GM18505 (cell line): ENCODE measurements around the gene GCC1.
A peak's percentile ranks its signal among the peaks of the same experiment; 100 is the strongest.

Experiments
- ATAC-seq: cut with Tn5 transposase; IDR thresholded peaks from one replicate; pipeline ENCODE4 v1.9.1; 2021; ENCODE audit not compliant: unreplicated experiment
- POLR2A ChIP-seq: IDR thresholded peaks from 4 replicates; pipeline ENCODE4 v1.6.1; 2011; ENCODE audit warnings: borderline replicate concordance; ENCODE audit not compliant: insufficient read depth, insufficient read length; ENCODE audit errors: extremely low read depth

The GCC1 gene

DNA sequence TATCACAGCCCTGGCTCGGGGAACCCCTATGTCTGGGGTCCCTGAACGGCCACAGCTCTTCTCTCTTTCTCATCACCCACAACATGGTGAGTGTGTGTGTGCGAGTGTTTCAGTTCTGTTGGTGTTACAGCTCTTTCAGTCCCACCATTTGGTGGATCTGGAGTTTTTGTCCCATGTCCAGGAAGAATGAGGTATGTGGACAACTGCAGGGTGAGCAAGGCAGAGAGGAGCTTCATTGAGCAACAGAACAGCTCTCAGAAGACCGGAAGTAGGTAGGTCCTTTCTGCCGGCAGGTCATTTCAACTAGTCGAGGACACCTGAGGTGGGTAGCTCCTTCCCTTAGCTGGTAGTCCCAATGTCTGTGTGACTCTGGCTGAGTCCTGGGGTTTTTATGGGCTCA is 23.1 kb upstream of the GCC1 start:
- TF ChIP-seq POLR2A, result no peak
- no peak for ATAC-seq

DNA sequence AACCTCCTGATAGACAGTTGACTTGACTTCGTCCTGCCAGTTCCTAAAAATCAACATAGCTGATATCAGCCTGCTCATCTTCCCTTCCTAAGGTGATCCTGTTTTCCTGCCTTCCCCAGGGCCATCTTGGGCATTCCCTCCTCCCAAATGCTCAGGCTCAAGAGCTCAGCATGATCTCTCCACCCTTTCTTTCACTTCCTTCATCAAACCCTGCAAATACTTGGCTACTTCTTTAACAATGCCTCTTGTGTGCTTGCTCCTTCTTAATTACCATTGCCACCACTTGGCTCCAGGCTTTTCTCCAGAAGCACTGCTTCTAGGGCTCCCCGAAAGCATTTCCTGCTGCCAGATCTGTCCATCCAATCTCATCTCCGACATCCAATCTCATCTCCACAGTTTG is 15.5 kb upstream of the GCC1 start:
- TF ChIP-seq POLR2A, result no peak
- no peak for ATAC-seq

DNA sequence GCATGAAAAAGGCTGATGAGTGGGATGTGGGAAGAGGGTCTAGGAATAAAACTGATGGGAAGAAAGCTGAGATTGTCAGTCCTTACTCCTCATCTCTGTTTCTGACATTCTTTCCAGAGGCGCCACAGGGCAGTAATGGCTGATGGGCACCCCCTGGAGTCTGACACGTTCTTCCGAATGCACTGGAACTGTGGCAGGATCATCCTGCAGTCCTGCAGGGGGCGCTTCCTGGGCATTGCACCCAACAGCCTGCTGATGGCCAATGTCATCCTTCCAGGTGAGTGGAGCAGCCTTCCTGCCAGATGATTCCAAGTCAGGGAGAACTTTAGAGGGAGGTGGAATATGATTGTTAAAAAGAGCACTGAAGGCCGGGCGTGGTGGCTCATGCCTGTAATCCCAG is 12.9 kb upstream of the GCC1 start:
- no peak for TF ChIP-seq POLR2A
- no peak for ATAC-seq

- no peak for ATAC-seq
Observed at GRCh38 chr7:127595737-127596136, 10.3 kb upstream of the GCC1 start.

GRCh38 chr7:127594490-127594889 is 9.1 kb upstream of the GCC1 start:
- no peak for TF ChIP-seq POLR2A
- ATAC-seq, result no peak

More at GRCh38 chr7:127595737-127596136, 10.3 kb upstream of the GCC1 start:
- TF ChIP-seq POLR2A, result no peak

GRCh38 chr7:127592550-127592949 is 7.2 kb upstream of the GCC1 start:
- TF ChIP-seq POLR2A, result no peak
- ATAC-seq, result no peak

- no peak for ATAC-seq
- TF ChIP-seq POLR2A, result no peak
Observed at GRCh38 chr7:127591591-127591990, 6.2 kb upstream of the GCC1 start.

DNA sequence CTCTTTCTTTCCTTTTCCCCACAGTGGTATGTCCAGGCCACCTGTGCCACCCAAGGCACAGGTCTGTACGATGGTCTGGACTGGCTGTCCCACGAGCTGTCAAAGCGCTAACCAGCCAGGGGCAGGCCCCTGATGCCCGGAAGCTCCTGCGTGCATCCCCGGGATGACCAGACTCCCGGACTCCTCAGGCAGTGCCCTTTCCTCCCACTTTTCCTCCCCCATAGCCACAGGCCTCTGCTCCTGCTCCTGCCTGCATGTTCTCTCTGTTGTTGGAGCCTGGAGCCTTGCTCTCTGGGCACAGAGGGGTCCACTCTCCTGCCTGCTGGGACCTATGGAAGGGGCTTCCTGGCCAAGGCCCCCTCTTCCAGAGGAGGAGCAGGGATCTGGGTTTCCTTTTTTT is 5.8 kb upstream of the GCC1 start:
- no peak for ATAC-seq
- no peak for TF ChIP-seq POLR2A

GRCh38 chr7:127589896-127590295 is 4.5 kb upstream of the GCC1 start:
- ATAC-seq, result no peak
- TF ChIP-seq POLR2A, result no peak

GRCh38 chr7:127588697-127589482 is 3.5 kb upstream of the GCC1 start:
- ATAC-seq, result peak; percentile 9
- no peak for TF ChIP-seq POLR2A

- TF ChIP-seq POLR2A, result peak; percentile 68
- peak; percentile 78 for ATAC-seq
Observed at GRCh38 chr7:127588019-127588696, 2.8 kb upstream of the GCC1 start, which contains the start of gene ARF5. ARF5 (plus strand) TSS chr7:127588411; CDS start chr7:127588499, 88 bp downstream.

GRCh38 chr7:127587663-127588018 is 2.2 kb upstream of the GCC1 start:
- no peak for ATAC-seq
- TF ChIP-seq POLR2A, result no peak

DNA sequence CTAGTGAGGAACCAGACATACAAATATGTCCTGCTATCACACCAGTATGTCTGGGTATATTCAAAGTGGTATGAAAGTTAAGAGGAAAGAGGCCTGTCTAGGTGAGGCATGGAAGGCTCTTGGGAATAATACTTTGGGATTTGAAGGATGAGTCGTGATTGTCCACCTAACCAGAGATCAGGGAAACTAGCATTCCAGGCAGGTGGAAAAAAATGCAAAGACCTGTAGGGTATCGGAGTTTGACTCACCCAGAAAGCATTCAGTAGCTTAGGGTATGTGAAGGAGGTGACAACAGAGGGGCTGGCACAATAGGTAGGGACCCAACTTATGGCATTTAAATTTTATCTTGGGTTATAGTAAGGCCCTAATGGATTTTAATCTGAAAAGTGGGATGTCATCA is 950 bp upstream of the GCC1 start:
- ATAC-seq, result no peak
- TF ChIP-seq POLR2A, result no peak

GRCh38 chr7:127584648-127585043 is 750 bp downstream of the GCC1 start:
- ATAC-seq, result no peak
- no peak for TF ChIP-seq POLR2A
